Measurements from ENCODE around the gene RGSL1. TPM values are rescaled to one million over a fixed set of nuclear protein-coding genes. Genes with fewer than 3 reads are reported as not detected.
A peak's percentile ranks its signal among the peaks of the same experiment; 100 is the strongest.

Gene RGSL1
- total and polyA plus RNA-seq, 2 of the 8 experiments (the other 6 are each of a cell fraction or from before 2014, with no cell fraction given): not detected

- Histone ChIP-seq H3K27me3 (replicated peaks in 1 of 4; ENCODE audit: control insufficient read depth in 3 of 4, extremely low read depth in 1 of 4, insufficient read depth in 3 of 4, low read length in 3 of 4) (no peaks in the 10 kb centered on the region), H2BK20ac (ENCODE audit: low read length) (no peak within 1 kb of the TSS), H3K27ac (ENCODE audit: low read depth, low read length) (no peak within 1 kb of the TSS), H3K14ac (ENCODE audit: insufficient read length) (no peak within 1 kb of the TSS), H4K20me1 (replicated peaks in 1 of 2; ENCODE audit: control insufficient read depth in 1 of 2, insufficient read depth in 2 of 2, low read length in 2 of 2) (no peaks in the 10 kb centered on the region), H2AK5ac (ENCODE audit: low read depth, low read length) (no peak within 1 kb of the TSS), H3K56ac (replicated peaks; ENCODE audit: insufficient read length, low read depth, low read length) (no peak within 1 kb of the TSS), H2BK5ac (ENCODE audit: low read depth, low read length) (no peak within 1 kb of the TSS; the same call in 1 of the 2 replicates), H2BK12ac (ENCODE audit: low read depth, low read length) (peak within 1 kb of the TSS; percentile 6; the same call in 1 of the 2 replicates), H3K18ac (ENCODE audit: extremely low read depth, low read length) (peak within 1 kb of the TSS; percentile 86), H4K91ac (replicated peaks; ENCODE audit: insufficient read length, low read length) (no peak within 1 kb of the TSS), H3K79me2 (ENCODE audit: control insufficient read depth in 1 of 2, insufficient read depth in 2 of 2, low read length in 2 of 2) (no peaks in the 10 kb centered on the region), H4K5ac (ENCODE audit: insufficient read length, low read depth, low read length) (no peak within 1 kb of the TSS), H3K9ac (replicated peaks in 1 of 4; ENCODE audit: extremely low read depth in 1 of 4, low read depth in 3 of 4, low read length in 3 of 4) (peak within 1 kb of the TSS in 1 of 4 experiments; percentile 13; a peak in 1 of 7 replicates), H3K36me3 (ENCODE audit: control insufficient read depth in 2 of 4, insufficient read depth in 4 of 4, low read length in 3 of 4) (no peaks in the 10 kb centered on the region), H3K4ac (replicated peaks; ENCODE audit: insufficient read length, low read depth, low read length) (no peak within 1 kb of the TSS), H3K23me2 (ENCODE audit: low read depth, low read length) (no peaks in the 10 kb centered on the region), H3K4me1 (replicated peaks in 1 of 4; ENCODE audit: control insufficient read depth in 3 of 4, insufficient read depth in 4 of 4, low read length in 3 of 4) (peaks cover 0 to 12% (median 2%) of the 10 kb centered on the region in 4 experiments; a peak in 4 of 7 replicates), H3K4me3 (ENCODE audit: extremely low read depth in 1 of 4, insufficient read depth in 2 of 4, low read depth in 3 of 4, low read length in 4 of 4) (peak within 1 kb of the TSS in 3 of 4 experiments; percentile 8 to 55 (median 19); a peak in 4 of 8 replicates), H3K9me3 (ENCODE audit: insufficient read depth in 2 of 2, low read depth in 1 of 2, low read length in 1 of 2) (no peaks in the 10 kb centered on the region), H4K8ac (ENCODE audit: extremely low read depth, insufficient read depth, low read length) (no peak within 1 kb of the TSS), H2BK15ac (ENCODE audit: low read length) (no peak within 1 kb of the TSS), H3K23ac (ENCODE audit: insufficient read length) (no peak within 1 kb of the TSS), H2AFZ (ENCODE audit: low read length) (peak within 1 kb of the TSS; percentile 91), H3K4me2 (ENCODE audit: insufficient read depth in 1 of 2, low read depth in 2 of 2, low read length in 2 of 2) (peak within 1 kb of the TSS; percentile 59 to 67), H3K79me1 (ENCODE audit: low read depth, low read length) (no peaks in the 10 kb centered on the region), H2BK120ac (replicated peaks; ENCODE audit: low read depth, low read length) (no peak within 1 kb of the TSS)
- WGBS, 2 experiments (ENCODE audit: extremely low coverage in 1 of 2, insufficient coverage in 1 of 2, insufficient read length in 1 of 2, insufficient replicate concordance in 2 of 2, low coverage in 1 of 2, low lambda C conversion rate in 2 of 2, missing lambda C conversion rate in 1 of 2): 48% methylated on average over 20 of the region's 20 CpGs; no CpG with 5 or more reads in 1 of the 2 experiments
- DNase-seq (ENCODE audit: low read depth in 1 of 2, low spot score in 2 of 2) (peak in 1 of 2 experiments; percentile 68), FAIRE-seq (no peak)
- TF ChIP-seq ASH2L (IDR thresholded peaks at IDR 0.05; ENCODE audit: low read length): peak; percentile 60
- TF ChIP-seq CREB1 (IDR thresholded peaks at IDR 0.05): peak; percentile 56; the same call in 1 of the 2 replicates
- peak in 1 of 2 experiments; percentile 35; a peak in 1 of 3 replicates for TF ChIP-seq POLR2A (IDR thresholded peaks at IDR 0.05; ENCODE audit: control extremely low read depth in 1 of 2, low read depth in 2 of 2, low read length in 2 of 2)
- TF ChIP-seq CBX5 (IDR thresholded peaks at IDR 0.05; ENCODE audit: low read depth, low read length): no peak
- ChIA-PET POLR2A (ENCODE audit: partially characterized antibody) (interaction anchor here (0.9 to 1.7 kb wide), 3 partner anchors 12 to 180 kb away, joined by 3 to 4 read pairs (median 4); partner anchors contain the start of gene RGS16), CTCF (ENCODE audit: partially characterized antibody) (interaction anchor here (0.7 to 37.1 kb wide), 12 partner anchors 9 to 507 kb away, joined by 3 to 1131 read pairs (median 3); partner anchors contain the start of gene NPL)
Measured at GRCh38 chr1:182588500-182589396, 138.8 kb downstream of the RGSL1 start, which contains the start of gene RNASEL. Gene RNASEL, minus strand, starts transcription at chr1:182589256. Its CDS starts 2,450 bp downstream, at chr1:182586806.

Data from H1 (cell line).